ENCODE data around the gene SCAMP4. TPM values are rescaled to one million over a fixed set of nuclear protein-coding genes. Genes with fewer than 3 reads are reported as not detected.
A peak's percentile ranks its signal among the peaks of the same experiment; 100 is the strongest.

The SCAMP4 gene
- total and polyA plus RNA-seq, 2 of the 13 experiments (the other 11 are each of a cell fraction or from before 2014, with no cell fraction given) = 10.7 to 13.7 TPM

GRCh38 chr19:1905110-1905862 is at the start of gene SCAMP4, which contains the start of gene ADAT3 (continued):
- TF ChIP-seq HOMEZ (CRISPR knock-in tag; IDR thresholded peaks at IDR 0.05; ENCODE audit: low read depth) = peak; percentile 37; the same call in 1 of the 2 replicates
- TF ChIP-seq ZNF770 (CRISPR knock-in tag; IDR thresholded peaks at IDR 0.05) = no peak
- TF ChIP-seq TERF1 (CRISPR knock-in tag; IDR thresholded peaks at IDR 0.05) = no peak
- TF ChIP-seq TP53 (CRISPR knock-in tag; conservative IDR thresholded peaks at IDR 0.05) = 0 out of 2 replicates have a peak, but pooled peaks have one; percentile 31
- TF ChIP-seq YEATS2 (CRISPR knock-in tag; IDR thresholded peaks at IDR 0.05; ENCODE audit: borderline replicate concordance) = peak; percentile 91
- no peak for TF ChIP-seq ZFP36L1 (CRISPR knock-in tag; IDR thresholded peaks at IDR 0.05)
- no peak for TF ChIP-seq PRPF4 (IDR thresholded peaks at IDR 0.05; ENCODE audit: low read depth, low read length, poor library complexity, severe bottlenecking)
- no peak for TF ChIP-seq ATF1 (CRISPR knock-in tag; IDR thresholded peaks at IDR 0.05)
- peak; percentile 72 for TF ChIP-seq YY1 (IDR thresholded peaks at IDR 0.05; ENCODE audit: insufficient read depth, insufficient replicate concordance, low read depth, low read length)
- no peak for TF ChIP-seq MLLT10 (CRISPR knock-in tag; IDR thresholded peaks at IDR 0.05)
- TF ChIP-seq HNF1B (CRISPR knock-in tag; IDR thresholded peaks at IDR 0.05) = peak; percentile 86; the same call in 1 of the 2 replicates
- no peak for TF ChIP-seq CENPX (CRISPR knock-in tag; IDR thresholded peaks at IDR 0.05)
- peak; percentile 82 for TF ChIP-seq ZMYM3 (CRISPR knock-in tag; IDR thresholded peaks at IDR 0.05)
- no peak for TF ChIP-seq RNF219 (CRISPR knock-in tag; IDR thresholded peaks at IDR 0.05)
- TF ChIP-seq ZNF570 (CRISPR knock-in tag; IDR thresholded peaks at IDR 0.05; ENCODE audit: borderline replicate concordance) = no peak
- no peak for TF ChIP-seq CBX2 (IDR thresholded peaks at IDR 0.05; ENCODE audit: low read depth, low read length)
- no peak for TF ChIP-seq CBX2 (CRISPR knock-in tag; IDR thresholded peaks at IDR 0.05; ENCODE audit: low read depth)
- TF ChIP-seq IRX3 (CRISPR knock-in tag; IDR thresholded peaks at IDR 0.05; ENCODE audit: borderline replicate concordance, low read depth) = no peak
- peak; percentile 74; the same call in 1 of the 2 replicates for TF ChIP-seq ZNF607 (CRISPR knock-in tag; IDR thresholded peaks at IDR 0.05; ENCODE audit: borderline replicate concordance)
- no peak for TF ChIP-seq ZNF780A (CRISPR knock-in tag; IDR thresholded peaks at IDR 0.05)
- no peak for TF ChIP-seq ZNF850 (CRISPR knock-in tag; conservative IDR thresholded peaks at IDR 0.05)

All from HepG2 (cell line).